Cerebellar nuclear complex (tissue), 1 donor: Measurements from ENCODE around the gene TSGA10.
"Not testable (repeated sequence)": the region's sequence is repeated elsewhere in the genome, so short reads cannot be mapped to it uniquely, and the experiment has no call there.

Experiments
- DNase-seq, 2 experiments: peaks; one replicate each; lab custom pipeline; 2025; lab: John Stamatoyannopoulos, UW

The TSGA10 gene, protein sequence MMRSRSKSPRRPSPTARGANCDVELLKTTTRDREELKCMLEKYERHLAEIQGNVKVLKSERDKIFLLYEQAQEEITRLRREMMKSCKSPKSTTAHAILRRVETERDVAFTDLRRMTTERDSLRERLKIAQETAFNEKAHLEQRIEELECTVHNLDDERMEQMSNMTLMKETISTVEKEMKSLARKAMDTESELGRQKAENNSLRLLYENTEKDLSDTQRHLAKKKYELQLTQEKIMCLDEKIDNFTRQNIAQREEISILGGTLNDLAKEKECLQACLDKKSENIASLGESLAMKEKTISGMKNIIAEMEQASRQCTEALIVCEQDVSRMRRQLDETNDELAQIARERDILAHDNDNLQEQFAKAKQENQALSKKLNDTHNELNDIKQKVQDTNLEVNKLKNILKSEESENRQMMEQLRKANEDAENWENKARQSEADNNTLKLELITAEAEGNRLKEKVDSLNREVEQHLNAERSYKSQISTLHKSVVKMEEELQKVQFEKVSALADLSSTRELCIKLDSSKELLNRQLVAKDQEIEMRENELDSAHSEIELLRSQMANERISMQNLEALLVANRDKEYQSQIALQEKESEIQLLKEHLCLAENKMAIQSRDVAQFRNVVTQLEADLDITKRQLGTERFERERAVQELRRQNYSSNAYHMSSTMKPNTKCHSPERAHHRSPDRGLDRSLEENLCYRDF

DNA sequence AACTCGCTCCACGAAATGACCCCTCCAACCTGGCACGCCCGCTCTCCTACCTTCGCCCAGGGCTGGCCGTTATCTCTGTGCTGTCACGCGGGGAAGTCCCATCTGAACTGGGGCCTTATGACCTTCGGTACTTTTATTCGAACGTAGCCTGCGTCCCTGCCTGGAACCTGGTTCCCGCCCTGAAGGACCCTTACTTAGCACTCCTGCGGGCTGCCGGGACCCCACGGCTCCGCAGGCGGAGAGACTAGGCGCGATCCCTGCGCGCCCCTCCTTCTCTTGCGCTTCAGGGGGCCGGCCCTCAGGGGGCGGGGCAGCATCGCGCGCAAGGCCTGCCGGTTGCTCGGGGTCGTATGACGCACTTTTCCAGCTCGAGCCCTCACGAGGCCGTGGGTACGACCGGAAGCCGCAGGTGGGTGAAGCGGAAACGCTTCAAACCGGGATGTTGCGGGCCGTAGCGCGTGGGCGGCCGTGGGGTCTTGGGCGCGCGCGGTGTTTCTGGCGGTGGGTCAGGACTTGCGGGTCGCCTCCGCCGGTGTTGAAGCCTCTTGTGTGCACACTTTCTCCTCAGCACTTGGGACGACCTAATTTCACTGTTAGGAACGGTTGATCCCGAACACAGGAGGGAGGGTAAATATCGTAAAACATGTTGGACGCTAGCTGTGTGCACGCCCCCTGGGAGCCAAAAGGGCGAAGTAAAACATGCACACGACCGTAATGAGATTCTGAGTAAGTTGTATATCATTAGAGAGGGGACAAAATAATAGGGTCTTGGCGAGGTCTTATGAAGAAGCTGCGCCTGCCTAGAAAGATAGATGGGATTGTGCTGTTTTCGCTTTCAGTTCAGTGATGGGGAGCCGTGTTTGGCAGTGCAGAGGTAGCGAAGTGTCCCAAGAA lies at the start of gene TSGA10, which contains the start of gene LIPT1:
Gene TSGA10 (minus strand): TSS at position 300 of the 894 bp plus-strand sequence. CDS start 45,503 bp downstream, outside the sequence.
Gene LIPT1 (plus strand): TSS at position 325 of the 894 bp plus-strand sequence. CDS start 6,991 bp downstream, outside the sequence.
- peak; percentile 15 to 61 for DNase-seq

DNA sequence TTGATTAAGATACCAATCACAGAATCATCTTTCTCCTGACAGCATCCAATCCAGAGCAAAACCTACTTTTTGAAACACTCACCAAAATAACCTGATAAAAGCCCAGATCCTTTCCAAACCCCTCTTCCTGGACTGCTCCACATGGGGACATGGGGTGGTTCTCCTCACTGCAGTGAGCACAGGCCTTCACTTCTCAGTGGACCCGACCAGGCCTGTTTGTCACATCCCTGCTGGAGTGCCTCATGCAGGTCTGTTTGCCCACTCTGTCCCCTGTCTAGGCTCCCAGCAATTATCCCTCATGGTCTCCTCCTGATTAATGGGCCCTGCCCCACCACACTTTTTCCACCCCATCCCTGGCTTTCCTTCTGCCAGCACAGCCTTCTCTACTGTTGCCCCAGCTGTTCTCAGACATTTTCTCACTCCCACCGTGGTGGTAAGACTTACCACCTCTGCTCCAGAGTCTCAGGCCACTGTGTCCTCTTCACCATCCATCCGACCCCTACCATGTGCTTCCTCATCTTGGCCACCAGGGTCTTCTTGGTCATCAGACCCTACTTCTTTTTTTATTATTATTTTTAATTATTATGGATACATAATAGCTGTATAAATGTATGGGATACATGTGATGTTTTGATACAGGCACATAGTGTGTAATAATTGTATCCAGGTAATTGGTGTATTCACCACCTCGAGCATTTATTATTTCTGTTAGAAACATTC lies 47.4 kb upstream of the TSGA10 start:
- DNase-seq = no peak

DNA sequence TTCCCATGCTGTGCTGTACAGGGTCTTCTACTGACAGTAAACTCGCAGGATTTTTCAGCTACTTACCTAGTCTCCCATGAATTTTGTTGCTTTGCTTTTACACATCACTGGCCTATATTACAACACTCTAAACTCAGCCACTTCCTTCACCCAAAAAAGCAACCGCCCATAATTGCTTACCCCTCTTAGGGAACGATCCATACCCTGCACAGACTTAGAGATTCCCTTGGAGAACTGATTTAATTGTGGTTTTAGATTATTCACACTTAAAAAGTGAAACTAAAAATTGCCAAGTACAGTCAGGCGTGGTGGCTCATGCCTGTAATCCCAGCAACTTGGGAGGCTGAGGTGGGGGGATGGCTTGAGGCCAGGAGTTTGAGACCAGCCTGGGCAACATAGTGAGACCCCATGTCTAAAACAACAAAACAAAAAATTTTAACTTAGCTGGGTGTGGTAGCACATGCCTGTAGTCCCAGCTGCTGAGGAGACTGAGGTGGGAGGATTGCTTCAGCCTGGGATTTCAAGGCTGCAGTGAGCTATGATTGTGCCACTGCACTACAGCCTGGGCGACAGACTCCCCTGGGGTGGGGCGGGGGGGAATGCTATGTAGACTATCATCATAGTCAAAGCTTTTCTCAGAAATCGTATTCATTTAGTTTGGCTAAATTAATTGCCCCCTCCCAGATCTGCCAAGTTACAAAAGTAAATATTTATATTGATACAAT lies 45.5 kb upstream of the TSGA10 start:
- DNase-seq = no peak

DNA sequence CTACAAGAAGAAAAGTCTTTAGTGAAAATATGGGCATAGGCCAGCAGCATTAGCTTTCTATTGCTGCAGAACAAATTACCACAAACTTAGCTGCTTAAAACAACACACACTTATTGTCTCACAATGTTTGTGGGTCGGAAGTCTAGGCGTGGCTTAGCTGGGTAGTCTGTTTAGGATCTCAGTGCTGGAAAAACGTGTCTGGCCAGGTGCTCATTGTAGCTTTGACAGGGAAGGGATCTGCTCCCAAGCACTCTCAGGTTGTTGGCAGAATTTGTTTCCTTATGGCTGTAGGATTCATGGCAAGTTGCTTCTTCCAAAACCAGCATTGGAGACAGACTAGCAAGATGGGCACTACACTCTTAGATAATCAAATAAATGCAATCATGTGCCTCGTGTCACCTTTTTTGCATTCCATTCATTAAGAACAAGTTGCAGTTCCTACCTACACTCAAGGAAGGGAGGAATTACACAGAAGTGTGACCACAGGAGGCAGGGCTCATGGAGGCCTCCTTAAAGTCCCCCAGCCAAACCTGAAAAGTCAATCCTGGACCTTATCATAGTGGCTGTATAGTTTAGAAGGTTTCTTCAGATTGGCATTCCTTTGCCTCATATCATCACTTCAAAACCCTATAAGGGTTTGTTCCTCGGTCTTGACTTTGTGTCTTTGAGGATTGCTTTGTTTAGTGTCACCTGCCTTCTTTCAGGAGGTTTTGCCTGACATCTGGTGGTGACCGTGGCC lies 43.5 kb upstream of the TSGA10 start:
- no peak for DNase-seq

DNA sequence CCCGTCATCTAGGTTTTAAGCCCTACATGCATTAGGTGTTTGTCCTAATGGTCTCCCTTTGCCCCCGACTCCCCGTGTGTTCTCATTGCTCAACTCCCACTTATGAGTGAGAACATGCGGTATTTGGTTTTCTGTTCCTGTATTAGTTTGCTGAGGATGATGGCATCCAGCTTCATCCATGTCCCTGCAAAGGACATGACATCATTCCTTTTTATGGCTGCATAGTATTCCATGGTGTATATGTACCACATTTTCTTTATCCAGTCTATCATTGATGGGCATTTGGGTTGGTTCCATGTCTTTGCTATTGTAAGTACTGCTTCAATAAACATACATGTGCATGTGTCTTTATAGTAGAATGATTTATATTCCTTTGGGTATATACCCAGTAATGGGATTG lies 37.6 kb upstream of the TSGA10 start:
- DNase-seq = not testable (repeated sequence)

DNA sequence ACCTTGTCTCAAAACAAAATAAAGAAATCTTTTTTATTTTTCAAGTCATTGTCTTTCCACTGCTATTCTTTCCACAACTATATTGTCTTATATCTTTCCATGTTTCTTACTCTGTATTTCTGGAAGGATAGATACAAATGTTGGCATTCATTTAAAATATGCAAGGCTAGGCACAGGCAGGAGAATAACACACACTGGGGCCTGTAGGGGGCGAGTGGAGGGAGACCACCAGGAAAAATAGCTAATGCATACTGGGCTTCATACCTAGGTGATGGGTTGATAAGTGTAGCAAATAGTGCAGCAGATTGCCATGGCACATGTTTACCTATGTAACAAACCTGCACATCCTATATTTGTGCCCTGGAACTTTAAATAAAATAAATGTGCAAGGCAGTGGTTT lies 35.8 kb upstream of the TSGA10 start:
- DNase-seq = no peak

DNA sequence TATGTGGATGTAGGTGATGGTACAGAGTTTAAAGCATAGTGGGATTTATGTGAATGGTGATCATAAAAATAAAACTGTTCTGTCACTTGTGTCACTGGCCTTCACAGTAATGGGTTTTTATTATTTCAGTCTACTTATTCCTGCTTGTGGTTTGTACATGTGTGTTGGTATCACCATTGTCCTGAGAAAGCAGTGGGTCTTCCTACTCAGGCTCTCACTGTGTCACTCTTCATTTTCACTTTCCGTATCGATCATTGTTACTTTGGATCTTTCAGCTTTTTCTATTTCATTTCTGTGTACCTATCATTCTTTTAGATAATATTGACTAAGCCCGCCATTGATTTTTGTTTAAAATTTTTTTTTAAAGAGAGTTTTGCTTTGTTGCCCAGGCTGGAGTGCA lies 33.6 kb upstream of the TSGA10 start:
- DNase-seq = no peak

DNA sequence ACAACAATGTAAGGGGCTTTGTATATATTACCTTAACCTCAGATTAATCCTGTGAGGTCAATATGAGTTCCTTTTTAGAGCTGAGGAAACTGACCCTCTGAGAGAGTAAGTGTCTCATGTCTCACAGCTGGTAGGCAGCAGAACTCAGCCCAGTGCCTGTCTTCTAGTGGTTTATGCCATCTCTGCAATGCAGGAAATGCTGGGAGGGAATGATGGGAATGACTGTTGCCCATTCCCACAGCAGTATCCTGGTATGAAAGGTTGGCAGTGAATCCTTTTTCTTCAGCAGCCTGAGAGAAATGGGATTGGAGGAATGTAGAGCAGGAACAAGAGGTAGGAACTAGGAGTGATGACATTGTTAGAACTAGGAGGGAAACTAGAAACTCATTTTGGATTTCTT lies 32.3 kb upstream of the TSGA10 start:
- DNase-seq = no peak

DNA sequence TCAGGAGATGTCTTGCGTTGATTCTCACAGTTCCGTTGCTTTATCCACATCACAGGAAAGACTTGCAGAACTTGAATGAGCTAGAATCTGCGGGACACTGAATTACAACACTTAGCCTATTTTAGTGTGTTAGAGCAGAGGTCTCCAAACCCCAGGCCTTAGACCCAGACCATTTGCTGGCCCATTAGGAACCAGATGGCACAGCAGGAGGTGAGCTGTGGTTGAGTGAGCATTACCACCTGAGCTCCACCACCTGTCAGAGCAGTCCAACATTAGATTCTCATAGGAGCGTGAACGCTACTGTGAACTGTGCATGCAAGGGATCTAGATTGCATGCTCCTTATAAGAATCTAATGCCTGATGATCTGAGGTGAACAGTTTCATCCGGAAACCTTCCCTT lies 30.1 kb upstream of the TSGA10 start:
- DNase-seq = peak; percentile 33 to 67

DNA sequence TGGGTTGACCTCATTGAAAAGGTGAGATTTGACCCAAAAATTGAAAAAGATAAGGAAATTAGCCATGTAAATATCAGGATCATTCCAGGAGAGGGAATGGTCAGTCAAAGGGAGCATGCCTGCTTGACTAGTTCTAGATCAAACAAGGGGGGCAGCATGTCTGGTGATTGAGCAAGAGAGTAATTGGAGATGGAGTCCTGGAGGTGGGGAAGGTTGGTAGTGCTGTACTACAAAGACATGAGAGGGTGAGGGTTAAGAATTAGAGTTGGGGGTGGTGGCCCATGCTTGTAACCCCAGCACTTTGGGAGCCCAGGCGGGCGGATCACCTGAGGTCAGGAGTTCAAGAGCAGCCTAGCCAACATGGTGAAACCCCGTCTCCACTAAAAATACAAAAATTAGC lies 28.3 kb upstream of the TSGA10 start:
- no peak for DNase-seq

DNA sequence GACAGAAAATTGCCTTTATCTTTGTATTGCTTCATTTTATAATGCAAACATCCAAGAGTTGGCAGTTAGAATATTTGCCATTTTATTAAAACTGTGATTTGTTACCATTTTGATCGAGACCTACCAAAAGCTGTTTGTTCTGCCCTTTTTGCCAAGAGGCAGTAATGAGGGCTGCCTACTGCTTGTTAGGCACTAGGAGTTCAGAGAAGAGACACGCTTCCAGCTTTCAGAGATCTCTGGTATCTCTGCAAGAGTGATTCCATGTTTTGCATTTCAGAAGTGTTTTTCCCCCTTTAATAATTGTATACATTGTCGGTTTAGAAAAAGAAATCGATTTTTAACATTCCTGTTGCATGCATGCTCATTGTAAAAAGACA lies 26.9 kb upstream of the TSGA10 start:
- no peak for DNase-seq

DNA sequence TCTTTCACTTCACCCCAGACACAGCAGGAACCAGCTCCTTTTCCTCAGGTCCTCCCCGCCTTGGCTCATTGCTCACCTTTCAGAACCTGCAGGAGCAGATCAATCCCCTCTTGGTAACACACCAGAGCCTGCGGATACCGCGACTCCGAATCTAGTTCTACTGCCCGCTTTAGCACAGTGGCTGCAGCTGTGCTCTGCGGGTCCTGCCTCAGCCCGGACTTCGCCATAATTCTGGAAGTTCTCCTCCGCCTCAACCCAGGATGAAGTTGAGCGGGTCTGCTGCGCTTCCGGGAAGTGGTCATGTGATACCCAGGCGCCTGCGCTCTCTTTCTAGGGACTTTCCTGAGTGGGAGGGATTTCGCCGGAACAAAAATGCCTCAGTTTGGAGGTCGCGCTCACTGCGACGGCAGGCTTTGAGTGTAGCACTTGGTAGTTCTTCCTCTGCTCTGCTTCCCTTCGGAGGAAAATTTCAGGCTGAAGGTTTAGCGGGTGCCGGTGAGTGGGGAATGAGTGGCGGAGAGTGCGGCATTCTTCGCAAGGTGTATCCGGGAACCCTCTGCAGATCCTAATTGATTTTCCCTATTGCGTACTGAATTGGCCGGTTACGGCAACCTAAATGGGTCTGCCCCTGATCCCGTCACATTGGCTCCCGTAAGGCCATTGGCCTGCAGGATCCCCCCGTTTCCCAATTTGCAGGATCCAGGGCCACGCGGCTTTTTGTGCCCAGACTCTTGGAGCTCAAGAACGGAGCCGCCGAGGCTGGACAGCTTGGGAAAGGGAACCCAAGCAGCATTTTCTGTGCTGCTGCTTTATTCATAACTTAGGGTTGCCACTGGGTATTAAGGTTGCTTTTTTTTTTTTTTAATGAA lies 26.2 kb upstream of the TSGA10 start, which contains the start of the genes MITD1 and MRPL30:
Gene MITD1 (minus strand): TSS at position 304 of the 869 bp plus-strand sequence. CDS start 77 bp downstream, at position 227.
Gene MRPL30 (plus strand): TSS at position 430 of the 869 bp plus-strand sequence. CDS start 5,020 bp downstream, outside the sequence.
- peak; percentile 16 to 67 for DNase-seq

DNA sequence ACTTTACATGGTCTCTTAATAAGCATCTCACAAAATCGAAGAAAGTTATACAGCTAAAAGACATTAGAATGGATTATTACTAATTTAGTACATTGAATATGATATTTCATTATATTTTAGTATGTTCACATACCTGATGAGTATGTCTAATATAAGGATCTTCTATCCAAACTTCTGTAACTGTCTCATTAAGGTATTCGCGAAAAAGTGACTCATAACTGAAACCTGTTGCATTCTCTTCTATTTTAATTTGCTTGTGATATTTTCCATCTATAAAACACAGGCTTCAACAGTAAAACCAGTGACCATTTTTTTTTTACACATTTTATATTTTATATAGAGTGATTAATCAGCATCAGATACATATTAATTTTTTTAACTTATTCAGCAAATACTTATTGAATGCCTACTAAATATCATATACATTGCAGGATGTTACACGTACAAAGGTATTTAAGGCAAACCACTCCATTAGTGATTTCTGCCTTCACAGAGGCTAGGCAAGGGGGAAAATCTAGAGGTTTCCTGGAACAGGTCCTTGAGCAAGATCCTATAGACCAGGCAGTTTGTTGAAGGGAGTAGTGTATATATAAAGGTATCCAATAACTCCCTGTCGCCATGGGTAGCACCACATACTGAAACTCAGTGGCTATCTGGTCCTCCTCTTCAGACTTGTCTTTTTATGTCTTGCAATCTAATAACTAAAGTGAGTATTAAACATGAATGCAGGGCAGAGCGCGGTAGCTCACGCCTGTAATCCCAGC lies 16.8 kb upstream of the TSGA10 start:
- DNase-seq = no peak

DNA sequence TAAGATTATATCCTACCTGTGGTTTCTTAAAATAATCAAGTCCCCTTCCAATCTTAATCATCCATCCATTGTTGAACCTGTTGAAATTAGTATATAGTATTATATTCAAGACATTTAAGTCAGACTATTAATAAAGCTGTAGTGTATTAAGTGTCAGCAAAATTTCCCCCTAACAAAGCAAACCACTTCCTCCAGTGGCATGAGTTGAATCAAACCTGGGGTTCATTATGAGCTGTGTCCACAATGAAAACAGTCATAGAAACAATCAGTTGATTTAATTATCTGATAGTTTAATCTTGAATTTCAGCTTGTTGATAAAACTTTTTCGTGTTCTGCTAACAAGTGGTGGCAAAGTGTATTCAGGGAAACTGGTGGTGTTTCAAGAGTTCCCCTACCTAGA lies 14.8 kb upstream of the TSGA10 start:
- no peak for DNase-seq

DNA sequence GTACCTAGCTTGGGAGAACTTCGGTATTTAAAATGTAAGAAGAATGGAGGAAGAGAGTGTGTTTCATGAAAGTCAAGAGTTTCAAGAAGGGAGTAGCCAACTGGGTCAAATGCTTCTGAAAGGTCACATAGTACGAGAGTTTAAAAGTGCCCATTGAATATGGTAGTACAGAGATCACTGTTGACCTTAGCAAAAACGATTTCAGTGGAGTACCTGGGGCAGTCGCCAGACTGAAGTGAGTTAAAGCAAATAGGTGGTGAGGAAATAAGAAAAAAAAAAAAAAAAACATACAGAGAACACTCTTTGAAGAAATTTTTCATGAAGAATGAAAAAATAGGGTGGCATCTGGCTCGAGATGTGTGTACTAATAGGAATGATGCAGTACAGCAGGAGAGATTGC lies 11.5 kb upstream of the TSGA10 start:
- DNase-seq = no peak

DNA sequence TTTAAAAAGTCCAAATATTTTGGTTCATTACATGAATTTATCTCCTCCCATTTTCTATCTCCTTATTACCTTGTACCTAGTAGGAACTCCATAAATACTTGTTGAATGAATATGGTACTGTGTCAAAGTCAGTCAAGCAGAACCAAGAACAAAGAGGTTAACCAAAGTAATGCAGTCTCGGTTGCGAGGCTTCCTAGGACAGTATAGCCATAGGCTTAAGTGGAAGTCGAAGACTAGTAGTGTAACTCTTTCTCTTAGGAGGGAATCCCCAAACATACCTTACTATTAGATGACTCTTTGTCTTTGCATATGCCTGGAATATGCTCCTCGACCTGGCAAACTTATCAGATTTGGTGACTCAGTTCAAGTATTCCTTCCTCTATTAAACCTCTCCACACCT lies 4.9 kb upstream of the TSGA10 start:
- no peak for DNase-seq

DNA sequence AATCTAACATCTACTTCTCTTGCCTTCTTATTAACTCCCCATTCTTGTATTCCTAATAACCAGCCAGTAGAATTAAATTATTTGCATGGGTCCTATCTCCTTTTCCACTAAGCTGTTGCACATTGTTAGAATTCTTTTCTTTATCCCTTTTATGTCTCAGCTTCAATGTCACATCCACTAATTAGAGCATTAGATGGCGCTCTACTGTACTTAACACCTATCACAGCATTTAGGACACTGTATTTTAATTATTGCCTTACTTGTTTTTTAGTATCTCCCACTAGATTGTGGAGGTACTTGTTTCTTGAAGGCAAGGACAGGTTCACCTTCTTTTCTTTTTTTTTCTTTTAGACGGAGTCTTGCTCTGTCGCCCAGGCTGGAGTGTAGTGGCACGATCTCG lies 3.9 kb upstream of the TSGA10 start:
- DNase-seq = no peak

DNA sequence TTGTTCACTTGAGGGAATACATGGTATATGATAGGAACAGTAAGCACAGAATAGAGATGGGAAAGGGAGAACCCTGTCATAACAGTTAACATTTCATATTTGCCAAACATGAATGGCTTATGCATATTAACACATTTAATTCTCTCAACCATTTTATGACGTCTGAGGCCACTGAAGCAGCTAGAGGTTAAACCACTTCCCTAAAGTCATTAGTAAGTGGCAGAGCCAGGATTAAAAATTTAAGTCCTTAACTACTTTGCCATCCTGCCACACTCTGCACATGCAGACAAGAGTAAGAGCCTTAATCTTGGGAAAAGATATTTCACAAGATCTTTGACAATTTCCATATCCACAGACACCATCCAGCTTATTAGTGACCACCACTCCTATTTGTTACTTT lies 2.1 kb upstream of the TSGA10 start:
- no peak for DNase-seq
